ENCODE results near the gene TXK.

Gene TXK

DNA sequence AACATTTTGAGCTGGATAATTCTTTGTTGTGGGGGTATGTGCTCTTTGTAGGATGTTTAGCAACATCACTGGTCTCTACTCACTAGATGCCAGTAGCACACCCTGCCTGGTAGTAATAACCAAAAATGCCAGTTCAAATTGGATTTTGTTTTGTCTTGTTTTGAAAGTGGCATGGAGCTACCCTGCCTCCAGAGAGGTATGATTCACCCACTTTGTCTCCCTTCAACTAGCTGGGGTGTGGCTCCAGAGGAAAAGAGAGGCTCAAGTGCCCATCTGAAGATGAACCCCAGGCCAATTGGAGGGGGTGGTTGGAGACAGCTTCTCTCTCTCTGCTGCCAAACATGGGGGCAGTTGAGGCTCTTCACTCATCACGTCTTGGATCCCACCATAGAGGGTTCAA, 83.0 kb downstream of the TXK start:
- peaks cover 1% of the 10 kb centered on the region for H3K4me1 ChIP-seq (ENCODE audit: control insufficient read depth, insufficient read depth, low read depth, low read length)
- H3K36me3 ChIP-seq (ENCODE audit: control insufficient read depth in 1 of 2, insufficient read depth in 2 of 2, low read depth in 1 of 2, low read length in 2 of 2), result no peaks in the 10 kb centered on the region
- no peak for DNase-seq
- H2BK12ac ChIP-seq (ENCODE audit: low read length in 2 of 2), result no peak overlapping the region
- H2BK120ac ChIP-seq (ENCODE audit: low read depth, low read length), result no peak overlapping the region
- H2AK5ac ChIP-seq (ENCODE audit: low read length, severe bottlenecking), result no peak overlapping the region
- peak overlapping the region in 1 of 2 experiments; percentile 7 for H3K23ac ChIP-seq (ENCODE audit: low read length in 2 of 2)
- no peak overlapping the region for H3K18ac ChIP-seq (ENCODE audit: low read depth in 1 of 2, low read length in 2 of 2)
- no peak overlapping the region for H4K91ac ChIP-seq (ENCODE audit: low read length)
- H3K27ac ChIP-seq (ENCODE audit: low read length, poor library complexity, severe bottlenecking), result no peak overlapping the region
- no peak overlapping the region for H2AFZ ChIP-seq (ENCODE audit: low read depth, low read length)
- H3K79me1 ChIP-seq (replicated peaks; ENCODE audit: low read length, poor library complexity, severe bottlenecking), result no peaks in the 10 kb centered on the region
- no peak overlapping the region for H3K4me3 ChIP-seq (ENCODE audit: insufficient read depth in 1 of 2, low read depth in 1 of 2, low read length in 2 of 2)
- no peak overlapping the region for H2BK15ac ChIP-seq (ENCODE audit: low read depth, poor library complexity, severe bottlenecking)
- 96% methylated on average over 1 of the region's 1 CpG for WGBS
- H3K9ac ChIP-seq (ENCODE audit: low read length), result no peak overlapping the region
- H3K14ac ChIP-seq (ENCODE audit: low read length in 2 of 2), result no peak overlapping the region
- H3K4ac ChIP-seq (ENCODE audit: low read depth in 1 of 2, low read length in 2 of 2), result no peak overlapping the region
- H3K27me3 ChIP-seq (ENCODE audit: control insufficient read depth in 1 of 2, insufficient read depth in 1 of 2, low read length in 2 of 2), result peaks cover 0 to 6% of the 10 kb centered on the region in 2 experiments
- H3K9me3 ChIP-seq (ENCODE audit: control insufficient read depth, low read length), result no peaks in the 10 kb centered on the region
- H2BK5ac ChIP-seq (ENCODE audit: low read depth, low read length, poor library complexity, severe bottlenecking), result no peak overlapping the region
- no peak overlapping the region for H3K4me2 ChIP-seq (ENCODE audit: low read length, poor library complexity, severe bottlenecking)
- H4K8ac ChIP-seq (ENCODE audit: low read length), result no peak overlapping the region

DNA sequence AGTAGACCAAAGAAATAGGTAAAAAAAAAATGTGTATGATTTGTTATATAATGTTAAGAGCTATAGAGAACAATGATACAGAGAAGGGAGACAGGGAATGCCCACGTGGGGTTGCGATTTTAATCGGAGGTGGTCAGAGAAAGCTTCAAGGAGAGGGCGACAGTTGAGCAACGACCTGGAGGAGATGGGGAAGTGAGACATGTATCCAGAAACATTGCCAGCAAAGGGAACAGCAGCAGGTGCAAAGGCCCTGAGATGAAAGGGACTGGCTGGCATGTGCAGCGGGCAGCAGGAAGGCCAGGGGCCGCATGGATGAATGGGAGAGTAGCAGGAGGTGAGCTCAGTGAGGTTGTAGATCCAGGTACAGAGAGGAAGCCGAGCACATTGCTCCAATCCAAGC, 84.6 kb downstream of the TXK start:
- Histone ChIP-seq H3K14ac (ENCODE audit: low read length in 2 of 2) (no peak overlapping the region), H4K91ac (ENCODE audit: low read length) (no peak overlapping the region), H2BK12ac (ENCODE audit: low read length in 2 of 2) (no peak overlapping the region), H3K23ac (ENCODE audit: low read length in 2 of 2) (no peak overlapping the region), H3K4me3 (ENCODE audit: insufficient read depth in 1 of 2, low read depth in 1 of 2, low read length in 2 of 2) (no peak overlapping the region), H2BK120ac (ENCODE audit: low read depth, low read length) (no peak overlapping the region), H3K36me3 (ENCODE audit: control insufficient read depth in 1 of 2, insufficient read depth in 2 of 2, low read depth in 1 of 2, low read length in 2 of 2) (no peaks in the 10 kb centered on the region), H3K27me3 (ENCODE audit: control insufficient read depth in 1 of 2, insufficient read depth in 1 of 2, low read length in 2 of 2) (peaks cover 0 to 15% of the 10 kb centered on the region in 2 experiments), H2BK15ac (ENCODE audit: low read depth, poor library complexity, severe bottlenecking) (no peak overlapping the region), H3K4ac (ENCODE audit: low read depth in 1 of 2, low read length in 2 of 2) (no peak overlapping the region), H3K27ac (ENCODE audit: low read length, poor library complexity, severe bottlenecking) (no peak overlapping the region), H2AK5ac (ENCODE audit: low read length, severe bottlenecking) (no peak overlapping the region), H3K4me2 (ENCODE audit: low read length, poor library complexity, severe bottlenecking) (no peak overlapping the region), H4K8ac (ENCODE audit: low read length) (no peak overlapping the region), H3K79me1 (replicated peaks; ENCODE audit: low read length, poor library complexity, severe bottlenecking) (no peaks in the 10 kb centered on the region), H3K9ac (ENCODE audit: low read length) (no peak overlapping the region), H3K18ac (ENCODE audit: low read depth in 1 of 2, low read length in 2 of 2) (no peak overlapping the region), H2BK5ac (ENCODE audit: low read depth, low read length, poor library complexity, severe bottlenecking) (no peak overlapping the region), H2AFZ (ENCODE audit: low read depth, low read length) (no peak overlapping the region), H3K4me1 (ENCODE audit: control insufficient read depth, insufficient read depth, low read depth, low read length) (peaks cover 1% of the 10 kb centered on the region), H3K9me3 (ENCODE audit: control insufficient read depth, low read length) (no peaks in the 10 kb centered on the region)
- WGBS, result 96% methylated on average over 6 of the region's 8 CpGs
- DNase-seq, result no peak

DNA sequence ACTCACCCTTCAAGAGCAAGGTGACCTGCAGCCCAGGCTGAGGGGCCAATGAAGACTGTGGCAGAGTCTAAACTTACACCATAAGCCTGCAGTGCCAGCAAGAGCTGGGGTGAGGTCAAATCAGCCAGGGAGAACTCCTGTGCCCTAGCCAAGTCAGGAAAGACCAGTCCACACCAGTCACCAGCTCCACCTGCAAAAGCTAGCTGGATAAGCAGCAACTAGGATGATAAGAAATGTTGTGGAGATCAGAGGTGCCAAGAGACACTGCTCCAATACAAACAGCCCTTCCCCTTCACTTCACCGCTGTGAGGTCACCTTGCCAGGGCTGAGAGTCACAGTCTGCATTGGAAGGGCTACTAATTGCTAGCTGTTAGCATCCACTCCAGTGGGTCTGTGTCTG, 86.2 kb downstream of the TXK start:
- Histone ChIP-seq H3K4ac (ENCODE audit: low read depth in 1 of 2, low read length in 2 of 2) (no peak overlapping the region), H3K23ac (ENCODE audit: low read length in 2 of 2) (no peak overlapping the region), H3K4me1 (ENCODE audit: control insufficient read depth, insufficient read depth, low read depth, low read length) (peaks cover 1% of the 10 kb centered on the region), H2BK12ac (ENCODE audit: low read length in 2 of 2) (no peak overlapping the region), H3K18ac (ENCODE audit: low read depth in 1 of 2, low read length in 2 of 2) (no peak overlapping the region), H3K79me1 (replicated peaks; ENCODE audit: low read length, poor library complexity, severe bottlenecking) (no peaks in the 10 kb centered on the region), H2AFZ (ENCODE audit: low read depth, low read length) (no peak overlapping the region), H2BK15ac (ENCODE audit: low read depth, poor library complexity, severe bottlenecking) (no peak overlapping the region), H4K8ac (ENCODE audit: low read length) (no peak overlapping the region), H3K36me3 (ENCODE audit: control insufficient read depth in 1 of 2, insufficient read depth in 2 of 2, low read depth in 1 of 2, low read length in 2 of 2) (no peaks in the 10 kb centered on the region), H2BK120ac (ENCODE audit: low read depth, low read length) (no peak overlapping the region), H3K4me2 (ENCODE audit: low read length, poor library complexity, severe bottlenecking) (no peak overlapping the region), H3K4me3 (ENCODE audit: insufficient read depth in 1 of 2, low read depth in 1 of 2, low read length in 2 of 2) (no peak overlapping the region), H3K27me3 (ENCODE audit: control insufficient read depth in 1 of 2, insufficient read depth in 1 of 2, low read length in 2 of 2) (peaks cover 0 to 19% of the 10 kb centered on the region in 2 experiments), H3K9ac (ENCODE audit: low read length) (no peak overlapping the region), H2BK5ac (ENCODE audit: low read depth, low read length, poor library complexity, severe bottlenecking) (no peak overlapping the region), H3K14ac (ENCODE audit: low read length in 2 of 2) (peak overlapping the region in 1 of 2 experiments; percentile 45), H3K27ac (ENCODE audit: low read length, poor library complexity, severe bottlenecking) (no peak overlapping the region), H3K9me3 (ENCODE audit: control insufficient read depth, low read length) (no peaks in the 10 kb centered on the region), H2AK5ac (ENCODE audit: low read length, severe bottlenecking) (no peak overlapping the region), H4K91ac (ENCODE audit: low read length) (no peak overlapping the region)
- DNase-seq, result no peak
- no CpG with 5 or more reads among the region's 1 CpG for WGBS

DNA sequence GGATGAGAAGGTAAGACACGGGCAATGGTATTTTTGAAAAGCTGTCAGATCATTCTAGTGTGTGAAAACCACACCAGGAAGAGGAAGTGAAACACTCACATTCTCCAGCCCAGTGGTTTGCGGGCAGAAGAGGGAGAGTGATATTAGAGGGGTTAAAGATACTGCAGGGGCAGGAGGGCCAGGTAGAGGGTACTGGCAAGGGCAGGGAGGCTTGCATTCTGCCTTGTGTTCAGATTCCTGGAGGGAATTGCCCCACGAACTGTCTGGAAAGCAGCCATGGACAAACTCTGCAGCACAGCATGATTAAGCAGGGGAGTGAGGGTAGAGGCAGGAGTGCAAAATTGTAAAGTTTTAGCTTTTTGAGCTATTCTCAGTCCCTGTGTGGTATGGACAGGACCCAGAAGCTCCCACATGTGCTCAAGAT, 86.6 kb downstream of the TXK start:
- no peak overlapping the region for H2BK5ac ChIP-seq (ENCODE audit: low read depth, low read length, poor library complexity, severe bottlenecking)
- H2BK12ac ChIP-seq (ENCODE audit: low read length in 2 of 2), result no peak overlapping the region
- no peaks in the 10 kb centered on the region for H3K36me3 ChIP-seq (ENCODE audit: control insufficient read depth in 1 of 2, insufficient read depth in 2 of 2, low read depth in 1 of 2, low read length in 2 of 2)
- no peak overlapping the region for H2AK5ac ChIP-seq (ENCODE audit: low read length, severe bottlenecking)
- H3K9ac ChIP-seq (ENCODE audit: low read length), result no peak overlapping the region
- no peak overlapping the region for H3K27ac ChIP-seq (ENCODE audit: low read length, poor library complexity, severe bottlenecking)
- no peaks in the 10 kb centered on the region for H3K79me1 ChIP-seq (replicated peaks; ENCODE audit: low read length, poor library complexity, severe bottlenecking)
- no peak overlapping the region for H3K18ac ChIP-seq (ENCODE audit: low read depth in 1 of 2, low read length in 2 of 2)
- H3K23ac ChIP-seq (ENCODE audit: low read length in 2 of 2), result no peak overlapping the region
- H3K4me3 ChIP-seq (ENCODE audit: insufficient read depth in 1 of 2, low read depth in 1 of 2, low read length in 2 of 2), result no peak overlapping the region
- no peak overlapping the region for H3K4me2 ChIP-seq (ENCODE audit: low read length, poor library complexity, severe bottlenecking)
- peaks cover 0 to 20% of the 10 kb centered on the region in 2 experiments for H3K27me3 ChIP-seq (ENCODE audit: control insufficient read depth in 1 of 2, insufficient read depth in 1 of 2, low read length in 2 of 2)
- H3K9me3 ChIP-seq (ENCODE audit: control insufficient read depth, low read length), result no peaks in the 10 kb centered on the region
- H3K4me1 ChIP-seq (ENCODE audit: control insufficient read depth, insufficient read depth, low read depth, low read length), result peaks cover 1% of the 10 kb centered on the region
- H3K4ac ChIP-seq (ENCODE audit: low read depth in 1 of 2, low read length in 2 of 2), result no peak overlapping the region
- no peak overlapping the region for H3K14ac ChIP-seq (ENCODE audit: low read length in 2 of 2)
- no peak overlapping the region for H4K8ac ChIP-seq (ENCODE audit: low read length)
- H2AFZ ChIP-seq (ENCODE audit: low read depth, low read length), result no peak overlapping the region
- H4K91ac ChIP-seq (ENCODE audit: low read length), result no peak overlapping the region
- no peak overlapping the region for H2BK120ac ChIP-seq (ENCODE audit: low read depth, low read length)
- no peak overlapping the region for H2BK15ac ChIP-seq (ENCODE audit: low read depth, poor library complexity, severe bottlenecking)
- 67% methylated on average over 3 of the region's 3 CpGs for WGBS
- DNase-seq, result no peak
